Caco-2 (cell line): ENCODE data around the gene KRT73. TPM values are rescaled to one million over a fixed set of nuclear protein-coding genes. Genes with fewer than 3 reads are reported as not detected.

Experiments
- BruUV-seq: library from RNA; stranded (reverse); fragments of 400-500 nt; replicated peaks from 2 replicates; lab custom pipeline; 2021; lab: Mats Ljungman, UMichigan
- CTCF ChIA-PET: fragments of 300-600 bp; sonication (Branson Sonifier 250); formaldehyde crosslinking; loops from one replicate; lab custom pipeline; 2022; ENCODE audit warnings: antibody characterized with exemption; lab: Charles Lee
- POLR2A ChIA-PET: fragments of 300-600 bp; sonication (Branson Sonifier 250); formaldehyde crosslinking; loops from one replicate; lab custom pipeline; 2022; ENCODE audit warnings: antibody characterized with exemption; lab: Charles Lee
- DNase-seq, 2 experiments: peaks; one replicate each; pipeline versions ENCODE4 v3.0.0 to v3.0.0-alpha.2; 2020 to 2022
- H3K27me3 ChIP-seq: replicated peaks from 2 replicates; pipeline ENCODE4 v1.6.0; 2011; ENCODE audit warnings: low read length; ENCODE audit not compliant: control insufficient read depth, insufficient read depth
- H3K36me3 ChIP-seq: 2 replicates; pipeline ENCODE4 v1.5.1; 2011; ENCODE audit warnings: low read length; ENCODE audit not compliant: control insufficient read depth, insufficient read depth
- H3K4me1 ChIP-seq: fragments of 250-450 bp; sonication (Bioruptor Pico); 2 replicates; pipeline ENCODE4 v1.5.1; 2020; ENCODE audit warnings: mild to moderate bottlenecking
- H3K4me3 ChIP-seq: 2 replicates; pipeline ENCODE4 v1.5.1; 2011; ENCODE audit warnings: low read depth, mild to moderate bottlenecking, control low read depth, low read length
- H3K9me3 ChIP-seq: fragments of 250-450 bp; sonication (Bioruptor Pico); 2 replicates; pipeline ENCODE4 v1.5.1; 2020; ENCODE audit warnings: mild to moderate bottlenecking, moderate library complexity
- H3K27ac Mint-ChIP-seq: one replicate; pipeline ENCODE4 v1.8.0; 2022; ENCODE audit warnings: mixed read lengths; ENCODE audit not compliant: unreplicated experiment
- H3K27me3 Mint-ChIP-seq: one replicate; pipeline ENCODE4 v1.8.0; 2022; ENCODE audit warnings: mixed read lengths; ENCODE audit not compliant: insufficient read depth, unreplicated experiment
- H3K36me3 Mint-ChIP-seq: one replicate; pipeline ENCODE4 v1.8.0; 2022; ENCODE audit warnings: mild to moderate bottlenecking, mixed read lengths; ENCODE audit not compliant: insufficient read depth, unreplicated experiment
- H3K4me1 Mint-ChIP-seq: one replicate; pipeline ENCODE4 v1.8.0; 2022; ENCODE audit warnings: low read depth, mixed read lengths; ENCODE audit not compliant: unreplicated experiment
- H3K4me3 Mint-ChIP-seq: one replicate; pipeline ENCODE4 v1.8.0; 2022; ENCODE audit warnings: mild to moderate bottlenecking, moderate library complexity, mixed read lengths; ENCODE audit not compliant: unreplicated experiment
- H3K9me3 Mint-ChIP-seq: one replicate; pipeline ENCODE4 v1.8.0; 2022; ENCODE audit warnings: mixed read lengths; ENCODE audit not compliant: unreplicated experiment
- intact Hi-C: fragments of 100-400 bp; cut with micrococcal nuclease; formaldehyde crosslinking; loops from one replicate; pipeline ENCODE4 v1.10.0; 2022; ENCODE audit not compliant: unreplicated experiment
- total RNA-seq: library from RNA; stranded (reverse); gene quantifications from 2 replicates; pipeline ENCODE4 v1.2.3, GENCODE V29; 2022
- TF ChIP-seq, protein P1 (sequence below), 2 experiments: fragments of 200-600 bp in 1 of 2; IDR thresholded peaks; 1 replicate in 1 of 2; 2 replicates in 1 of 2; pipeline versions ENCODE4 v1.5.1 to v1.8.0; 2011 to 2022; ENCODE audit warnings: antibody characterized with exemption in 1 of 2, control low read depth in 1 of 2, inconsistent platforms in 1 of 2, low read depth in 1 of 2, low read length in 1 of 2, mild to moderate bottlenecking in 1 of 2, moderate library complexity in 1 of 2; ENCODE audit not compliant: insufficient read depth in 1 of 2, severe bottlenecking in 1 of 2, unreplicated experiment in 1 of 2

KRT73 gene
- total RNA-seq, 1 experiment from 2014 or later: not detected

DNA sequence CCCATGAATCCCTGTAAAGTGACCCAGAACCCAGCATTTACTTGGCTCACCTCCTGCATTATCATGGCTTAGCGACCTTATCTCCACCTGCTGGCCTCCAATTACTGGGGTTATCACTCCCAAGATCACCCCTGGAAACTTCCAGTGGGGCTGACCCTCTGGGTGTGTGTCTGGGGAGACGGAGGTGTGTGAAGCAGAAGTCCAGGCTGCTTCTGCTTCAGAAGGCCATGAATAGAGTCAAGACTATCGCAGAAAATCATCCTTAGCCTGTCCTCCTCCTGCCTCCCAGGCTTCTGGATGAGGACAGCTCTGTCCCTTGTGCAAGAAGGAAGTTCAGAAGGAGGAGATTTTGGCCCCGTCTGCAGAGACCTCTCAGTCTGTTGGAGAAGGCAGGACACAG lies 16.7 kb downstream of the KRT73 start:
- no peaks in the 10 kb centered on the region for H3K9me3 ChIP-seq
- no peaks in the 10 kb centered on the region for H3K36me3 ChIP-seq
- ChIA-PET CTCF (no interaction called here), POLR2A (no interaction called here)
- H3K27me3 ChIP-seq: no peaks in the 10 kb centered on the region
- no peak for DNase-seq
- H3K27ac Mint-ChIP-seq: no peak overlapping the region
- no peaks in the 10 kb centered on the region for H3K4me1 Mint-ChIP-seq
- H3K4me3 Mint-ChIP-seq: no peak overlapping the region
- H3K36me3 Mint-ChIP-seq: peaks cover 6% of the 10 kb centered on the region
- no peak overlapping the region for H3K4me3 ChIP-seq
- TF ChIP-seq, protein P1, sequence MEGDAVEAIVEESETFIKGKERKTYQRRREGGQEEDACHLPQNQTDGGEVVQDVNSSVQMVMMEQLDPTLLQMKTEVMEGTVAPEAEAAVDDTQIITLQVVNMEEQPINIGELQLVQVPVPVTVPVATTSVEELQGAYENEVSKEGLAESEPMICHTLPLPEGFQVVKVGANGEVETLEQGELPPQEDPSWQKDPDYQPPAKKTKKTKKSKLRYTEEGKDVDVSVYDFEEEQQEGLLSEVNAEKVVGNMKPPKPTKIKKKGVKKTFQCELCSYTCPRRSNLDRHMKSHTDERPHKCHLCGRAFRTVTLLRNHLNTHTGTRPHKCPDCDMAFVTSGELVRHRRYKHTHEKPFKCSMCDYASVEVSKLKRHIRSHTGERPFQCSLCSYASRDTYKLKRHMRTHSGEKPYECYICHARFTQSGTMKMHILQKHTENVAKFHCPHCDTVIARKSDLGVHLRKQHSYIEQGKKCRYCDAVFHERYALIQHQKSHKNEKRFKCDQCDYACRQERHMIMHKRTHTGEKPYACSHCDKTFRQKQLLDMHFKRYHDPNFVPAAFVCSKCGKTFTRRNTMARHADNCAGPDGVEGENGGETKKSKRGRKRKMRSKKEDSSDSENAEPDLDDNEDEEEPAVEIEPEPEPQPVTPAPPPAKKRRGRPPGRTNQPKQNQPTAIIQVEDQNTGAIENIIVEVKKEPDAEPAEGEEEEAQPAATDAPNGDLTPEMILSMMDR (IDR thresholded peaks at IDR 0.05; ENCODE audit: insufficient read depth in 1 of 2, low read depth in 1 of 2, low read length in 1 of 2, severe bottlenecking in 1 of 2, unreplicated experiment in 1 of 2): no peak
- H3K4me1 ChIP-seq: no peaks in the 10 kb centered on the region
- intact Hi-C loops: no loop called here
- peaks cover 11% of the 10 kb centered on the region for H3K27me3 Mint-ChIP-seq
- BruUV-seq: no TSS peak
- no peaks in the 10 kb centered on the region for H3K9me3 Mint-ChIP-seq

DNA sequence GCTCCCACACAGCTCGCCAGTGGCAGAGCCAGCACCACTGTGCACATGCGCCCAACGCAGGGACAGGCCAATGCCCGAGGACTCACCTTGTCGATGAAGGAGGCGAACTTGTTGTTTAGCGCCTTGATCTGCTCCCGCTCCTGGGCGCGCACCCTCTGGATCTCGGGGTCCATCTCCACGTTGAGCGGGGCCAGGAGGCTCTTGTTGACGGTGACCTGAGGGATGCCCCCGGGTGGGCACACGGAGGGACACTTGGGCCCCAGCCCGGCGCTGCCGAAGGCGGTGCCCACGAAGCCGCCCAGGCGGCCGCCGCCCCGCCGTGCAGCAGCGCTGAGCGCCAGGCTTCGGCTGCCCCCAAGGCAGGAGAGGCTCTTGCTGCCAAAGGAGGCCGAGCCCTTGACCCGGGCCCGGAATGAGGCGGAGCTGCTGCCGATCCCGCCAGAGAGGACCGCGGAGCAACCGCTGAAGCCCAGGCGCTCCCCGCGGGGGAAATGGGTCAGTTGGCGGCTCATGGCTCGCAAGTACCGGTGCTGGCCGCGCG lies 17.3 kb downstream of the KRT73 start, which contains the start of gene KRT72:
Gene KRT72, minus strand, starts transcription at position 523 of the 541 bp plus-strand sequence. Its CDS starts 11 bp downstream, at position 512.
- CTCF ChIA-PET: no interaction called here
- TF ChIP-seq, protein P1 (IDR thresholded peaks at IDR 0.05; ENCODE audit: insufficient read depth in 1 of 2, low read depth in 1 of 2, low read length in 1 of 2, severe bottlenecking in 1 of 2, unreplicated experiment in 1 of 2): no peak
- POLR2A ChIA-PET: no interaction called here
- H3K4me1 ChIP-seq: no peaks in the 10 kb centered on the region
- Mint-ChIP-seq H3K9me3 (no peaks in the 10 kb centered on the region), H3K27me3 (peaks cover 11% of the 10 kb centered on the region), H3K36me3 (peaks cover 4% of the 10 kb centered on the region), H3K4me3 (no peak within 1 kb of the TSS), H3K27ac (no peak within 1 kb of the TSS), H3K4me1 (no peaks in the 10 kb centered on the region)
- no peak for DNase-seq
- no peaks in the 10 kb centered on the region for H3K36me3 ChIP-seq
- no peak within 1 kb of the TSS for H3K4me3 ChIP-seq
- no peaks in the 10 kb centered on the region for H3K27me3 ChIP-seq
- intact Hi-C loops: no loop called here
- BruUV-seq: no TSS peak
- H3K9me3 ChIP-seq: no peaks in the 10 kb centered on the region

DNA sequence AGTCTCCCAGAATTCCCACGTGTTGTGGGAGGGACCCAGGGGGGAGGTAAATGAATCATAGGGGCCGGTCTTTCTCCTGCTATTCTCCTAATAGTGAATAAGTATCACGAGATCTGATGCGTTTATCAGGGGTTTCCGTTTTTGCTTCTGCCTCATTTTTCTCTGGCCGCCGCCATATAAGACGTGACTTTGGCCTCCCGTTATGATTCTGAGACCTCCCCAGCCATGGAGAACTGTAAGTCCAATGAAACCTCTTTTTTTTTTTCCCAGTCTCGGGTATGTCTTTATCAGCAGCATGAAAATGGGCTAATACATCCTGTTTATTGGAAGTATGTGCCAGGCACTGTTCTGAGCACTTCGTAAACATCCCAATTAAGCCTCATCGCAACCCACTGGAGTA lies 17.9 kb downstream of the KRT73 start:
- ChIA-PET POLR2A (no interaction called here), CTCF (no interaction called here)
- no peak overlapping the region for H3K4me3 ChIP-seq
- Mint-ChIP-seq H3K4me1 (no peaks in the 10 kb centered on the region), H3K27me3 (peaks cover 6% of the 10 kb centered on the region), H3K27ac (no peak overlapping the region), H3K9me3 (no peaks in the 10 kb centered on the region), H3K36me3 (no peaks in the 10 kb centered on the region), H3K4me3 (no peak overlapping the region)
- no peak for DNase-seq
- H3K9me3 ChIP-seq: no peaks in the 10 kb centered on the region
- no peaks in the 10 kb centered on the region for H3K36me3 ChIP-seq
- no peaks in the 10 kb centered on the region for H3K27me3 ChIP-seq
- BruUV-seq: no TSS peak
- TF ChIP-seq, protein P1 (IDR thresholded peaks at IDR 0.05; ENCODE audit: insufficient read depth in 1 of 2, low read depth in 1 of 2, low read length in 1 of 2, severe bottlenecking in 1 of 2, unreplicated experiment in 1 of 2): no peak
- intact Hi-C loops: no loop called here
- H3K4me1 ChIP-seq: no peaks in the 10 kb centered on the region
